ENCODE results near the gene C2CD2L. TPM values are rescaled to one million over a fixed set of nuclear protein-coding genes. Genes with fewer than 3 reads are reported as not detected.

The C2CD2L gene
- total and polyA plus RNA-seq, 2 of the 13 experiments (the other 11 are each of a cell fraction or from before 2014, with no cell fraction given), result 3.7 to 5.5 TPM

GRCh38 chr11:119106564-119107537, at the start of gene C2CD2L (continued):
- TF ChIP-seq RBM39 (IDR thresholded peaks at IDR 0.05; ENCODE audit: low read depth, low read length, poor library complexity, severe bottlenecking), result peak; percentile 55
- no peak for TF ChIP-seq SRY (CRISPR knock-in tag; IDR thresholded peaks at IDR 0.05)
- TF ChIP-seq HCFC1 (IDR thresholded peaks at IDR 0.05; ENCODE audit: low read depth, low read length), result no peak
- TF ChIP-seq ZNF672 (CRISPR knock-in tag; IDR thresholded peaks at IDR 0.05), result no peak
- no peak for TF ChIP-seq ZNF615 (CRISPR knock-in tag; IDR thresholded peaks at IDR 0.05; ENCODE audit: borderline replicate concordance)
- TF ChIP-seq ZNF253 (CRISPR knock-in tag; IDR thresholded peaks at IDR 0.05; ENCODE audit: borderline replicate concordance), result no peak
- peak; percentile 70 for TF ChIP-seq DRAP1 (CRISPR knock-in tag; IDR thresholded peaks at IDR 0.05)
- peak; percentile 40; the same call in 1 of the 3 replicates for TF ChIP-seq MXI1 (IDR thresholded peaks at IDR 0.05; ENCODE audit: borderline replicate concordance, low read depth, low read length)
- peak; percentile 38 for TF ChIP-seq HOXA3 (CRISPR knock-in tag; IDR thresholded peaks at IDR 0.05)
- no peak for TF ChIP-seq ZSCAN9 (CRISPR knock-in tag; IDR thresholded peaks at IDR 0.05; ENCODE audit: borderline replicate concordance)
- no peak for TF ChIP-seq FOXP1 (IDR thresholded peaks at IDR 0.05)
- no peak for TF ChIP-seq FOXP1 (CRISPR knock-in tag; IDR thresholded peaks at IDR 0.05)
- no peak for TF ChIP-seq MLX (CRISPR knock-in tag; IDR thresholded peaks at IDR 0.05)
- no peak for TF ChIP-seq ZNF256 (CRISPR knock-in tag; conservative IDR thresholded peaks at IDR 0.05)
- no peak for TF ChIP-seq ZMYM2 (CRISPR knock-in tag; IDR thresholded peaks at IDR 0.05)
- no peak for TF ChIP-seq LRRFIP1 (CRISPR knock-in tag; conservative IDR thresholded peaks at IDR 0.05)
- no peak for TF ChIP-seq CHCHD3 (CRISPR knock-in tag; IDR thresholded peaks at IDR 0.05)
- TF ChIP-seq EZH2 (conservative IDR thresholded peaks at IDR 0.05; ENCODE audit: low read depth, low read length), result no peak
- peak; percentile 62; the same call in 1 of the 2 replicates for TF ChIP-seq ZNF687 (CRISPR knock-in tag; IDR thresholded peaks at IDR 0.05)
- no peak for TF ChIP-seq BCL3 (CRISPR knock-in tag; IDR thresholded peaks at IDR 0.05)
- no peak for TF ChIP-seq KDM3A (CRISPR knock-in tag; IDR thresholded peaks at IDR 0.05; ENCODE audit: low read depth)
- 0 out of 2 replicates have a peak, but pooled peaks have one; percentile 9 for TF ChIP-seq RAD21 (CRISPR knock-in tag; IDR thresholded peaks at IDR 0.05)

Data from HepG2 (cell line).